ENCODE measurements around the gene SRPK3.

The SRPK3 gene

GRCh38 chrX:153734871-153735270 lies 46.0 kb upstream of the SRPK3 start:
- DNase-seq = no peak
- Histone ChIP-seq H3K9me3 (no peaks in the 10 kb centered on the region), H3K4me1 (peaks cover 8% of the 10 kb centered on the region; the same call in 1 of the 2 replicates), H3K36me3 (no peaks in the 10 kb centered on the region), H3K4me3 (ENCODE audit: low read depth, low read length) (no peak overlapping the region), H3K27me3 (no peaks in the 10 kb centered on the region)
- no peak for TF ChIP-seq CTCF (IDR thresholded peaks at IDR 0.05; ENCODE audit: low read depth, low read length)

GRCh38 chrX:153735274-153735673 lies 45.6 kb upstream of the SRPK3 start:
- no peaks in the 10 kb centered on the region for H3K27me3 ChIP-seq
- TF ChIP-seq CTCF (IDR thresholded peaks at IDR 0.05; ENCODE audit: low read depth, low read length) = no peak
- H3K4me3 ChIP-seq (ENCODE audit: low read depth, low read length) = no peak overlapping the region
- H3K36me3 ChIP-seq = no peaks in the 10 kb centered on the region
- H3K9me3 ChIP-seq = no peaks in the 10 kb centered on the region
- H3K4me1 ChIP-seq = peaks cover 8% of the 10 kb centered on the region; the same call in 1 of the 2 replicates
- DNase-seq = no peak

GRCh38 chrX:153736071-153736820 lies 44.6 kb upstream of the SRPK3 start:
- Histone ChIP-seq H3K36me3 (no peaks in the 10 kb centered on the region), H3K4me1 (peaks cover 8% of the 10 kb centered on the region; the same call in 1 of the 2 replicates), H3K4me3 (ENCODE audit: low read depth, low read length) (no peak overlapping the region), H3K9me3 (no peaks in the 10 kb centered on the region), H3K27me3 (no peaks in the 10 kb centered on the region)
- TF ChIP-seq CTCF (IDR thresholded peaks at IDR 0.05; ENCODE audit: low read depth, low read length) = no peak
- DNase-seq = no peak

- Histone ChIP-seq H3K4me3 (ENCODE audit: low read depth, low read length) (no peak overlapping the region), H3K36me3 (no peaks in the 10 kb centered on the region), H3K4me1 (peaks cover 8% of the 10 kb centered on the region; the same call in 1 of the 2 replicates), H3K9me3 (no peaks in the 10 kb centered on the region), H3K27me3 (no peaks in the 10 kb centered on the region)
- no peak for TF ChIP-seq CTCF (IDR thresholded peaks at IDR 0.05; ENCODE audit: low read depth, low read length)
- peak; percentile 43 for DNase-seq
These were observed 43.9 kb upstream of the SRPK3 start for GRCh38 chrX:153736871-153737441.

GRCh38 chrX:153738056-153738605 lies 42.7 kb upstream of the SRPK3 start:
- Histone ChIP-seq H3K4me1 (peaks cover 14% of the 10 kb centered on the region), H3K36me3 (no peaks in the 10 kb centered on the region)
- TF ChIP-seq CTCF (IDR thresholded peaks at IDR 0.05; ENCODE audit: low read depth, low read length) = no peak

More at GRCh38 chrX:153738056-153738605, 42.7 kb upstream of the SRPK3 start:
- Histone ChIP-seq H3K27me3 (no peaks in the 10 kb centered on the region), H3K9me3 (no peaks in the 10 kb centered on the region), H3K4me3 (ENCODE audit: low read depth, low read length) (no peak overlapping the region)
- DNase-seq = no peak

Measured in BE2C (cell line).